Thymus (tissue), 11 donors: ENCODE measurements around the gene LANCL1. TPM values are rescaled to one million over a fixed set of nuclear protein-coding genes. Genes with fewer than 3 reads are reported as not detected.
"Not testable (repeated sequence)": the region's sequence is repeated elsewhere in the genome, so short reads cannot be mapped to it uniquely, and the experiment has no call there.

Experiments used
- DNase-seq, 9 donors: peaks; one replicate each; pipeline ENCODE4 v3.0.0-alpha.2; 2013; ENCODE audit warnings: low spot score in 9 of 9, low read depth in 6 of 9, missing footprints in 1 of 9
- H3K27ac ChIP-seq, 2 donors: one replicate each; pipeline ENCODE4 v1.5.1; 2013; ENCODE audit warnings: control low read depth in 1 of 2, low read depth in 1 of 2, low read length in 1 of 2, mild to moderate bottlenecking in 1 of 2, moderate library complexity in 1 of 2
- H3K27me3 ChIP-seq, 2 donors: one replicate each; pipeline ENCODE4 v1.5.1; 2013; ENCODE audit warnings: low read length in 1 of 2; ENCODE audit not compliant: control insufficient read depth in 2 of 2, insufficient read depth in 1 of 2
- H3K36me3 ChIP-seq, 2 donors: one replicate each; pipeline ENCODE4 v1.5.1; 2013; ENCODE audit warnings: low read length in 1 of 2, mild to moderate bottlenecking in 1 of 2, moderate library complexity in 1 of 2; ENCODE audit not compliant: control insufficient read depth in 2 of 2, insufficient read depth in 2 of 2
- H3K4me1 ChIP-seq, 2 donors: one replicate each; pipeline ENCODE4 v1.5.1; 2013; ENCODE audit warnings: low read length in 2 of 2; ENCODE audit not compliant: control insufficient read depth in 2 of 2, insufficient read depth in 2 of 2
- H3K4me3 ChIP-seq, 2 donors: one replicate each; pipeline ENCODE4 v1.5.1; 2013; ENCODE audit warnings: low read length in 2 of 2, control low read depth in 1 of 2, mild to moderate bottlenecking in 1 of 2
- H3K9me3 ChIP-seq, 2 donors: one replicate each; pipeline ENCODE4 v1.5.1; 2013; ENCODE audit warnings: low read length in 1 of 2, mild to moderate bottlenecking in 1 of 2; ENCODE audit not compliant: control insufficient read depth in 2 of 2, insufficient read depth in 1 of 2
- WGBS: extraction: QIAGEN DNeasy Blood & Tissue Kit; methylation state at CpG from one replicate; pipeline ENCODE4 v1.1.7; 2013; 5-methylcytosine and 5-hydroxymethylcytosine counted together
- polyA plus RNA-seq: library from polyadenylated mRNA; stranded (reverse); fragments of 200-250 nt; gene quantifications from one replicate; pipeline ENCODE4 v1.2.3, GENCODE V29; 2013
- total RNA-seq: library from RNA; stranded (reverse); fragments of 120-200 nt; gene quantifications from one replicate; pipeline ENCODE4 v1.2.4, GENCODE V29; 2013
- donor health status: healthy.

The LANCL1 gene
- total and polyA plus RNA-seq, 2 donors = 22.5 to 25.2 TPM

DNA sequence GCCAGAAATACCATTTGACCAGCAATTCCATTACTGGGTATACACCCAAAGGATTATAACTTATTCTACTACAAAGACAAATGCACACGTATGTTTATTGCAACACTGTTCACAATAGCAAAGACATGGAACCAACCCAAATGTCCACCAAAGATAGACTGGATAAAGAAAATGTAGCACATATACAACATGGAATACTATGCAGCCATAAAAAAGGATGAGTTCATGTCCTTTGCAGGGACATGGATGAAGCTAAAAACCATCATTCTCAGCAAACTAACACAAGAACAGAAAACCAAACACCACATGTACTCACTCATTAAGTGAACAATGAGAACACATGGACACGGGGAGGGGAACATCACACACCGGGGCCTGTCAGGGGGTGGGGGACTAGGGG, 25.6 kb downstream of the LANCL1 start:
- not testable (repeated sequence) for H3K27ac ChIP-seq, H3K9me3 ChIP-seq, H3K4me3 ChIP-seq, H3K27me3 ChIP-seq, H3K4me1 ChIP-seq, DNase-seq
- WGBS = 97% methylated on average over 3 of the region's 3 CpGs
- H3K36me3 ChIP-seq = peaks cover 7 to 20% of the 10 kb centered on the region in 2 donors

DNA sequence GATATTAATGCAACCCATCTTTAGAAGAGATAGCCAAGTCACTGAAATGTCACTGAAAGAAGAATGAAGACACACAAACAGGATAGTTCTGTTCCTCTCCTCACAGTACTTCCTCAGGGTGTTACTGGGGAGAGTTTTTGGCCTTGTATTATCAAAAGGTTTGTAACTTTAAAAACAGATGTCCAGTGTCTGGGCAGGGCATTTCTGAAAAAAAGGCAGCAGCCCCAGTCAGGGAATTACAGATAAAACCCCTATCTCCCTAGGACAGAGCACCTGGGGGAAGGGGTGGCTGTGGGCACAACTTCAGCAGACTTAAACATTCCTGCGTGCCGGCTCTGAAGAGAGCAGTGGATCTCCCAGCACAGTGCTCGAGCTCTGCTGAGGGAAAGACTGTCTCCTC, 30.8 kb downstream of the LANCL1 start:
- no peaks in the 10 kb centered on the region for H3K4me1 ChIP-seq
- no peak overlapping the region for H3K4me3 ChIP-seq
- 96% methylated on average over 3 of the region's 3 CpGs for WGBS
- H3K36me3 ChIP-seq = peaks cover 3 to 7% of the 10 kb centered on the region in 2 donors
- no peak overlapping the region for H3K27ac ChIP-seq
- no peaks in the 10 kb centered on the region for H3K27me3 ChIP-seq
- H3K9me3 ChIP-seq = no peaks in the 10 kb centered on the region
- no peak for DNase-seq

DNA sequence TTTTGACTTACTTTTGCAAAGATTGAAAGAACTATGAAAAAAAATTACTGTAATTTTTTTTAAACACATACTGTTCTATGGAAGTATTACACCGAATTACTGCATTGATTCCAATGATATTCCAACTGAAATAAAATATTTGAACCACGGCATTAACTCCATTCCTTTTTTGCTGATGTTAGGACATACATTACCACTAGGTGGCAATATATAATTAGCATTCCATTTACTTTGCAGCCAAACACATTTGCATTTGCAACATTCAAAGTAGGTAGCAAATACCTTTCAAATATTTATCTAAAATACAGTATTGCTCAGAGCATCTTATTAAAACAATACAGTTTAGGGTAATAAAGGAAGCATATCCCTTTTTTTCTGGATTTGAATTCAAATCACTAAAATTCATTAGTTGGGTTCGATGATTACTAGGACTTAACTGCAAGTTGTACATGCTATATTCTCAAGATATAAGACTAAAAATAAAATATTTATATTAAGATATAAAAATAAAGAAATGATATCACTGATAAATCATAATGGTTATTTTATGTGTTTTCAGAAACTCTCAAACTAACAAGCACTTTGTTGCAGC, 31.3 kb downstream of the LANCL1 start:
- Histone ChIP-seq H3K27me3 (no peaks in the 10 kb centered on the region), H3K4me3 (no peak overlapping the region), H3K9me3 (no peaks in the 10 kb centered on the region), H3K4me1 (no peaks in the 10 kb centered on the region), H3K27ac (no peak overlapping the region), H3K36me3 (peaks cover 3 to 9% of the 10 kb centered on the region in 2 donors)
- WGBS = 67% methylated on average over 3 of the region's 3 CpGs
- DNase-seq = peak in 3 of 9 donors; percentile 7 to 22 (median 11)

DNA sequence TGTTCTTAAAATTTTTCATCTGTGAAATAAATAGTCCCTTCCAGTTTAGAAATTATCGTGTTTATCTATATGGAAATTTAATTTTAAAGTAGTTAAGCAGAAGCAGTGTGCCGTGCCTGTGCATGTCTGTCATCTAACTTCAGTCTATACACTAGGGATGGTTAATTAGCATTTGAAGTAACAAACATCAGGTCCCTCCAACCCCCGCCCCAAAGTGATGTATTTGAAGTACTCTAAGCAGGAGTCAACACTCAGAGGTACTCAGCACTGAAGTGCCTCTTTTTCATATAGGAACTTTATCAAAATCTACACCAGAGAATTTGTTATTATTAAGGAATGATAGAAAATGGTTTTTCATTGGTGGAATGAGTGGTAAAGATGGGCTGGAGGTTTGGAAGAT, 33.0 kb downstream of the LANCL1 start:
- Histone ChIP-seq H3K27me3 (no peaks in the 10 kb centered on the region), H3K27ac (no peak overlapping the region), H3K4me1 (no peaks in the 10 kb centered on the region), H3K36me3 (peaks cover 3 to 18% of the 10 kb centered on the region in 2 donors), H3K4me3 (no peak overlapping the region), H3K9me3 (no peaks in the 10 kb centered on the region)
- DNase-seq = no peak
- 98% methylated on average over 3 of the region's 3 CpGs for WGBS

DNA sequence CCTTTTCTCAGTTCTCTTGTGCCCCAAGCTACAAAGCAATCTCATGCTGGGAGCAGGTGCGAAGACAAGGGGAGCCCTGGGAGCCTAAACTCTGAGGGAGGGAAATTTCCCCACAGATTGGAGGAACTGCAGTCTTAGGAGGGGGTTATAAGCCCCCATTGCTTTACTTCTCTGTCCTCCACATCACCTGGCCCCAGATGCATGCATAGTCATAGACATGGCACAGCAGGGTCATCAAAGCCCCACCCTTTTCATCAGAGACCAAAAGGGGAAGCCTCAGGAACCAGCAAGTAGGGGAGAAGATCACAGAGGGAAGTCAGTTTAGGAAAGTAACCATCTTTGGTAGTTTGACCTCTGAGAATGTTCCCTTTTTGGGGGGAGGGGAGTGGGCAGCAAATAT, 33.7 kb downstream of the LANCL1 start:
- Histone ChIP-seq H3K36me3 (peaks cover 3 to 18% of the 10 kb centered on the region in 2 donors), H3K4me1 (no peaks in the 10 kb centered on the region), H3K27ac (no peak overlapping the region), H3K27me3 (no peaks in the 10 kb centered on the region), H3K4me3 (no peak overlapping the region), H3K9me3 (no peaks in the 10 kb centered on the region)
- 94% methylated on average over 1 of the region's 1 CpG for WGBS
- no peak for DNase-seq

DNA sequence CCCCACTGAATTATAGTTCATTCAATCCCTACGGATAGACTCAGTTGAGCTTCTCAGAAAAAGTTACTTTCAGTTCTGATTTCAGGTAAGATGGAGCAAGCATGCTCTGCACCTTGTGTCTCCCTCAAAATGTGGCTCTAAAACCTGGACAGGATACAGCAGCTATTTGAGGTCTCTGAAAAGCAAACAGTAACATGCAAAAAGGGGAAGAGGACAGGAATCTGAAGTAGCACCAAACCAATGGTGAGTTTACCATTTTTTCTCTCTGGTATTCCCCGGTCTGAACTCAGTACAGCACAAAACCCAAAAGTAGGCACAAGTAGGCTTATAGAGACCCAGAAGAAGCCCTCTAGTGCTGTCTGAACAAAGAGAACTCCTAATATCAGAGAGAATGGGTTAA, 34.1 kb downstream of the LANCL1 start:
- Histone ChIP-seq H3K4me1 (no peaks in the 10 kb centered on the region), H3K27ac (no peak overlapping the region), H3K4me3 (no peak overlapping the region), H3K9me3 (no peaks in the 10 kb centered on the region), H3K36me3 (peaks cover 3 to 21% of the 10 kb centered on the region in 2 donors), H3K27me3 (no peaks in the 10 kb centered on the region)
- 53% methylated on average over 2 of the region's 2 CpGs for whole genome bisulfite sequencing
- DNase-seq = no peak

DNA sequence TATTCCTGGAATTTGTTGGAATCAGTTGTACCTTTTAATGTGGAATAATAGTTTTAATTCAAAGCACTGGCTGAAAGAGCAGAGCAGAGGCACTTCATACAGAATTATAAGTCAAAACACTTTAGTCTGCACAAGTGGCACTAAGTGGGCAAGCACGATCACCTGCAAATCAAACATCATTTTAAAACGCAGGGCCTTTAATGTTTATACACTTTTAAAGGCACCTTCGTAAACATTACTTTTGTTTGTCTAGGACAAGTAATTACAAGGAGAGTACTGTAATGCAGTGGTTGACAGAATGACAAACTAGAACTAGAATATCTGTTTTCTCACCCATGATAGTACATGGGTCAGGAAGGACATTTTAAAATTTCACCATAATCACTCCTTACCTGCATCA, 36.4 kb downstream of the LANCL1 start:
- H3K9me3 ChIP-seq = no peaks in the 10 kb centered on the region
- H3K27ac ChIP-seq = no peak overlapping the region
- no peak for DNase-seq
- H3K4me3 ChIP-seq = no peak overlapping the region
- no peaks in the 10 kb centered on the region for H3K4me1 ChIP-seq
- 96% methylated on average over 3 of the region's 3 CpGs for WGBS
- H3K27me3 ChIP-seq = no peaks in the 10 kb centered on the region
- peaks cover 7 to 31% of the 10 kb centered on the region in 2 donors for H3K36me3 ChIP-seq

DNA sequence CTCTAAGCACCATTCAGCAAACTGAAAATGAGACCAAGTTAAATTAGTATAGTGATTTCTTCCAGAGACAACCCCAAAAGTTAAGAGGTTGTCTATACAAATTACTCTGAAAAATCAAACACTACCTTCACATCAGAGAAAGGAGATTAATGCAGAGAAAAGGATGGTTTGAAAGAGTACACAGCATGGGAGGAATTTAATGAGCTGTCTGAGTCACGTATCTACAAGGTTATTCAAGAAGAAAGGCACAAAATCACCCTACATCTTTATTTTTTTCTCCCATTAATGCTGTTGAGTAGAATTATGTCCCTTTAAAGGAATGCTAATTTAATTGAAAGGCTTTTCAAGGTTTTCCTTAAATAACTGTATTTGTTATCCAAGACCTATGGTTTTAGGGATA, 41.1 kb downstream of the LANCL1 start:
- Histone ChIP-seq H3K4me3 (no peak overlapping the region), H3K4me1 (no peaks in the 10 kb centered on the region), H3K9me3 (no peaks in the 10 kb centered on the region), H3K27me3 (no peaks in the 10 kb centered on the region), H3K27ac (no peak overlapping the region), H3K36me3 (peaks cover 13 to 50% of the 10 kb centered on the region in 2 donors)
- DNase-seq = no peak
- WGBS = 98% methylated on average over 1 of the region's 1 CpG

DNA sequence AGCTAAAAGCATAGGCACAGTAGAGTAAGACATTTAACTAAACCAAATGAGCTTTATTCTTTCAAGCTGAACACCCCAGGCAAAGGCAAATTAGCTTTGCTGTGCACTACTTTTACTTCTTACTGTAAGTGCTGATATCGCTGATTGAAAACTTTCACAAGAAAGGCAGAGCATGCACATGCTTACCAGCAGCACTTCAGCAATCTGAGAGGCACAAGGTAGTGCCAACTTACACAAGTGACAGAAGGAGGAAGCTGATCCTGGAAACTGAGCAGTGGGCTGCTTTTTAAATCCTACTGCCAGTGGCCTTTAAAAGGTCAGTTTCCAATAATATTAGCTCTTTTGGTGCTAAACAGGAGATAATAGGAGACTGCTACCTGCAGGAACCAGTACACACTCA, 43.9 kb downstream of the LANCL1 start:
- Histone ChIP-seq H3K27me3 (no peaks in the 10 kb centered on the region), H3K9me3 (no peaks in the 10 kb centered on the region), H3K4me3 (no peak overlapping the region), H3K4me1 (no peaks in the 10 kb centered on the region), H3K36me3 (peaks cover 16 to 39% of the 10 kb centered on the region in 2 donors), H3K27ac (no peak overlapping the region)
- DNase-seq = no peak
- 97% methylated on average over 1 of the region's 1 CpG for WGBS
